ENCODE data around the gene PCDH9.

The PCDH9 gene

GRCh38 chr13:67094078-67094477, 136.1 kb downstream of the PCDH9 start:
- no peak for DNase-seq (ENCODE audit: low read depth, low spot score)
- Histone ChIP-seq H3K27me3 (ENCODE audit: control insufficient read depth, insufficient read depth, low read length) (no peaks in the 10 kb centered on the region), H3K9me3 (ENCODE audit: control insufficient read depth, insufficient read depth, low read length) (no peaks in the 10 kb centered on the region), H3K27ac (ENCODE audit: low read length) (no peak overlapping the region), H3K36me3 (ENCODE audit: control insufficient read depth, insufficient read depth, low read length) (no peaks in the 10 kb centered on the region), H3K4me3 (ENCODE audit: low read length) (no peak overlapping the region), H3K4me1 (ENCODE audit: control insufficient read depth, insufficient read depth, low read length) (no peaks in the 10 kb centered on the region)
- no CpG with 5 or more reads among the region's 1 CpG for WGBS (ENCODE audit: insufficient coverage, insufficient read length)

GRCh38 chr13:67091603-67092002, 138.5 kb downstream of the PCDH9 start:
- Histone ChIP-seq H3K4me1 (ENCODE audit: control insufficient read depth, insufficient read depth, low read length) (no peaks in the 10 kb centered on the region), H3K27ac (ENCODE audit: low read length) (no peak overlapping the region)
- WGBS (ENCODE audit: insufficient coverage, insufficient read length): no CpG with 5 or more reads among the region's 1 CpG

GRCh38 chr13:67090856-67091255, 139.3 kb downstream of the PCDH9 start:
- H3K27ac ChIP-seq (ENCODE audit: low read length): no peak overlapping the region
- H3K9me3 ChIP-seq (ENCODE audit: control insufficient read depth, insufficient read depth, low read length): no peaks in the 10 kb centered on the region
- H3K4me3 ChIP-seq (ENCODE audit: low read length): no peak overlapping the region
- no peaks in the 10 kb centered on the region for H3K27me3 ChIP-seq (ENCODE audit: control insufficient read depth, insufficient read depth, low read length)
- no peaks in the 10 kb centered on the region for H3K4me1 ChIP-seq (ENCODE audit: control insufficient read depth, insufficient read depth, low read length)
- no CpG with 5 or more reads among the region's 2 CpGs for WGBS (ENCODE audit: insufficient coverage, insufficient read length)
- no peak for DNase-seq (ENCODE audit: low read depth, low spot score)
- H3K36me3 ChIP-seq (ENCODE audit: control insufficient read depth, insufficient read depth, low read length): no peaks in the 10 kb centered on the region

More at GRCh38 chr13:67091603-67092002, 138.5 kb downstream of the PCDH9 start:
- Histone ChIP-seq H3K4me3 (ENCODE audit: low read length) (no peak overlapping the region), H3K27me3 (ENCODE audit: control insufficient read depth, insufficient read depth, low read length) (no peaks in the 10 kb centered on the region), H3K9me3 (ENCODE audit: control insufficient read depth, insufficient read depth, low read length) (no peaks in the 10 kb centered on the region), H3K36me3 (ENCODE audit: control insufficient read depth, insufficient read depth, low read length) (no peaks in the 10 kb centered on the region)
- DNase-seq (ENCODE audit: low read depth, low spot score): no peak

- Histone ChIP-seq H3K9me3 (ENCODE audit: control insufficient read depth, insufficient read depth, low read length) (no peaks in the 10 kb centered on the region), H3K4me3 (ENCODE audit: low read length) (no peak overlapping the region), H3K4me1 (ENCODE audit: control insufficient read depth, insufficient read depth, low read length) (no peaks in the 10 kb centered on the region), H3K36me3 (ENCODE audit: control insufficient read depth, insufficient read depth, low read length) (no peaks in the 10 kb centered on the region), H3K27me3 (ENCODE audit: control insufficient read depth, insufficient read depth, low read length) (no peaks in the 10 kb centered on the region), H3K27ac (ENCODE audit: low read length) (no peak overlapping the region)
- no peak for DNase-seq (ENCODE audit: low read depth, low spot score)
- WGBS (ENCODE audit: insufficient coverage, insufficient read length): no CpG with 5 or more reads among the region's 2 CpGs
These were observed 142.6 kb downstream of the PCDH9 start for GRCh38 chr13:67087527-67087926.

DNA sequence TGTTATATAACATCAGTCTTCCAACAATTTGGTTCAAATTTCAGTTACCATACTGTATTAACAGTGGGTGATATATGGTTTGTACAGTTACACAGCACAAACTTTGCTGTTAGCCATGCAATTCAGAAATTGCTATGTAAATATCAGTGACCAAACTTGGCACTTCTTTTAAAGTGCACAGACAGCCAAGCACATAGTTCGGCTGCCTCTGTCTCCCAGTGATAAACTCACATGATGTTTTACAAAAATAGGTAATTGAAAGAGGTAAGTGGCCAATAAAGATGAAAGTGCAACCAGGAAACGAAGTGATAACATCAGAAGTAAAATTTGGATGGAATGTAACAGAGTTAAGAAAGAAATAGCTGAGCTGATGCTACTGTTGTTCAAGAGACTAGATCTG, 143.9 kb downstream of the PCDH9 start:
- DNase-seq (ENCODE audit: low read depth, low spot score): no peak
- no peak overlapping the region for H3K27ac ChIP-seq (ENCODE audit: low read length)
- no peak overlapping the region for H3K4me3 ChIP-seq (ENCODE audit: low read length)
- H3K9me3 ChIP-seq (ENCODE audit: control insufficient read depth, insufficient read depth, low read length): no peaks in the 10 kb centered on the region
- H3K4me1 ChIP-seq (ENCODE audit: control insufficient read depth, insufficient read depth, low read length): no peaks in the 10 kb centered on the region
- no peaks in the 10 kb centered on the region for H3K36me3 ChIP-seq (ENCODE audit: control insufficient read depth, insufficient read depth, low read length)
- no CpG with 5 or more reads among the region's 2 CpGs for WGBS (ENCODE audit: insufficient coverage, insufficient read length)
- no peaks in the 10 kb centered on the region for H3K27me3 ChIP-seq (ENCODE audit: control insufficient read depth, insufficient read depth, low read length)

- H3K36me3 ChIP-seq (ENCODE audit: control insufficient read depth, insufficient read depth, low read length): no peaks in the 10 kb centered on the region
- H3K4me3 ChIP-seq (ENCODE audit: low read length): no peak overlapping the region
- H3K27me3 ChIP-seq (ENCODE audit: control insufficient read depth, insufficient read depth, low read length): no peaks in the 10 kb centered on the region
- no peaks in the 10 kb centered on the region for H3K9me3 ChIP-seq (ENCODE audit: control insufficient read depth, insufficient read depth, low read length)
- no peak for DNase-seq (ENCODE audit: low read depth, low spot score)
- H3K4me1 ChIP-seq (ENCODE audit: control insufficient read depth, insufficient read depth, low read length): no peaks in the 10 kb centered on the region
- no CpG with 5 or more reads among the region's 1 CpG for WGBS (ENCODE audit: insufficient coverage, insufficient read length)
- no peak overlapping the region for H3K27ac ChIP-seq (ENCODE audit: low read length)
These were observed 146.1 kb downstream of the PCDH9 start for GRCh38 chr13:67084066-67084465.

DNA sequence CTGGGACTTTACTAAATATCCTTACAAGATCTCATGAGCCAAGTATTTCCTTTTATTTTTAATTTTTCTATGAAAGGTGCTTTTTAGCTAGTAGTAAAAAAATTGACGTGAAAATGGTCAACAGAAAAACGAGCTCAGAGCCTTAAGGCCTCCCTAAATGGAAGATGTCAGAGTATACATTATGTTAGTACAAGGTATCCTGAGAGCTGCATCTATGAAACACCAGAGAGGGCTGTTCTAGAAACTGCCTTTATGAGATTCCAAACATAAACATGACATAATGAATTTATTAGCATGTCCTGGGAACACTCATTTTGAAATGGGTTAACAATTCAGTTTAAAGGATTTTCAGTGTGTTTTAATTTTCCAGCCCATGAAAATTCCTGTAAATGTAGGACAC, 146.6 kb downstream of the PCDH9 start:
- DNase-seq (ENCODE audit: low read depth, low spot score): no peak
- whole genome bisulfite sequencing (ENCODE audit: insufficient coverage, insufficient read length): no CpG with 5 or more reads among the region's 2 CpGs
- H3K9me3 ChIP-seq (ENCODE audit: control insufficient read depth, insufficient read depth, low read length): no peaks in the 10 kb centered on the region
- H3K27ac ChIP-seq (ENCODE audit: low read length): no peak overlapping the region
- no peaks in the 10 kb centered on the region for H3K36me3 ChIP-seq (ENCODE audit: control insufficient read depth, insufficient read depth, low read length)
- no peaks in the 10 kb centered on the region for H3K4me1 ChIP-seq (ENCODE audit: control insufficient read depth, insufficient read depth, low read length)
- H3K4me3 ChIP-seq (ENCODE audit: low read length): no peak overlapping the region
- H3K27me3 ChIP-seq (ENCODE audit: control insufficient read depth, insufficient read depth, low read length): no peaks in the 10 kb centered on the region

DNA sequence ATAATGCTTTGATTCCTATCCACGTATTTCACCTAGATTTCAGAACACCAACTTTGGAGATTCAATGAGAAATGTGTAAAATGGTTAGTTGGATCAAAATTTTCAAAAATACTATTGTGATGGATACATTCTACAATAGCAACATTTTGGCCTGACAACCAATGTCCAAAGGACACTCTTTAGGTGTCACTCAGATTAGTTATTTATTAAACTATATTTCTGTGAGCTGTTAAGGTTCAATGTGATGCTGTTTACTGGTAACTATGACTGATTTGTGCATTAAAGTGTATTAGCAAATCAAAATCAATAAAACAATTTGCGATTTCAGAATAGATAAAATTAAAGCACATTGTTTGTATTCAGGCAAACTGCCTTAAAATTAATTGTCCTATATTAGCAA, 149.8 kb downstream of the PCDH9 start:
- Histone ChIP-seq H3K4me1 (ENCODE audit: control insufficient read depth, insufficient read depth, low read length) (no peaks in the 10 kb centered on the region), H3K36me3 (ENCODE audit: control insufficient read depth, insufficient read depth, low read length) (no peaks in the 10 kb centered on the region), H3K9me3 (ENCODE audit: control insufficient read depth, insufficient read depth, low read length) (no peaks in the 10 kb centered on the region), H3K4me3 (ENCODE audit: low read length) (no peak overlapping the region), H3K27ac (ENCODE audit: low read length) (no peak overlapping the region), H3K27me3 (ENCODE audit: control insufficient read depth, insufficient read depth, low read length) (no peaks in the 10 kb centered on the region)
- no peak for DNase-seq (ENCODE audit: low read depth, low spot score)
- WGBS (ENCODE audit: insufficient coverage, insufficient read length): no CpG with 5 or more reads among the region's 2 CpGs

GRCh38 chr13:67078062-67078461, 152.1 kb downstream of the PCDH9 start:
- Histone ChIP-seq H3K4me1 (ENCODE audit: control insufficient read depth, insufficient read depth, low read length) (no peaks in the 10 kb centered on the region), H3K27me3 (ENCODE audit: control insufficient read depth, insufficient read depth, low read length) (no peaks in the 10 kb centered on the region), H3K36me3 (ENCODE audit: control insufficient read depth, insufficient read depth, low read length) (no peaks in the 10 kb centered on the region), H3K9me3 (ENCODE audit: control insufficient read depth, insufficient read depth, low read length) (no peaks in the 10 kb centered on the region), H3K4me3 (ENCODE audit: low read length) (no peak overlapping the region), H3K27ac (ENCODE audit: low read length) (no peak overlapping the region)
- WGBS (ENCODE audit: insufficient coverage, insufficient read length): no CpG with 5 or more reads among the region's 5 CpGs
- DNase-seq (ENCODE audit: low read depth, low spot score): no peak

- no peak for DNase-seq (ENCODE audit: low read depth, low spot score)
- Histone ChIP-seq H3K4me1 (ENCODE audit: control insufficient read depth, insufficient read depth, low read length) (no peaks in the 10 kb centered on the region), H3K27me3 (ENCODE audit: control insufficient read depth, insufficient read depth, low read length) (no peaks in the 10 kb centered on the region), H3K4me3 (ENCODE audit: low read length) (no peak overlapping the region), H3K9me3 (ENCODE audit: control insufficient read depth, insufficient read depth, low read length) (no peaks in the 10 kb centered on the region), H3K27ac (ENCODE audit: low read length) (no peak overlapping the region), H3K36me3 (ENCODE audit: control insufficient read depth, insufficient read depth, low read length) (no peaks in the 10 kb centered on the region)
These were observed 153.0 kb downstream of the PCDH9 start for GRCh38 chr13:67077132-67077531.

DNA sequence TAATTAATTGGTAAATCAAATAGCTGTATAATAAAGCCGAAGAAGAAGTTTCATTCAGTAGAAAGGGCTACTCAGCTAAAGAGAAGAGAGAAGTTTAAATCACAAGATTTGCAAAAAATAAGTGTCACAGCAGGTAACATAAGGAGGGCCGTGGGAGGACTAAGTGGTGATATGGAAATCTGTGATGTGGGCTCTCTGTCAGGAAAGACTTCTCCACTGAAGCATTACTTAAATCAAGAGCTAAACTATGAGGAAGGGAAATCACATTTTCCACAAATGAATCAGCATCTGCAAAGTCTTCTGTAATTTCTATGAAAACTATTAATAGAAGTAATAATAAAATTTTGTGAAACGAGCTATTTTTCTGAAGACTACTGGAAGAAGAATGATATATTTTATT, 153.8 kb downstream of the PCDH9 start:
- no peaks in the 10 kb centered on the region for H3K27me3 ChIP-seq (ENCODE audit: control insufficient read depth, insufficient read depth, low read length)
- H3K36me3 ChIP-seq (ENCODE audit: control insufficient read depth, insufficient read depth, low read length): no peaks in the 10 kb centered on the region
- no peak for DNase-seq (ENCODE audit: low read depth, low spot score)
- H3K4me1 ChIP-seq (ENCODE audit: control insufficient read depth, insufficient read depth, low read length): no peaks in the 10 kb centered on the region
- no CpG with 5 or more reads among the region's 3 CpGs for WGBS (ENCODE audit: insufficient coverage, insufficient read length)
- no peak overlapping the region for H3K27ac ChIP-seq (ENCODE audit: low read length)
- no peak overlapping the region for H3K4me3 ChIP-seq (ENCODE audit: low read length)
- H3K9me3 ChIP-seq (ENCODE audit: control insufficient read depth, insufficient read depth, low read length): no peaks in the 10 kb centered on the region

Measured in iPS DF 6.9 (cell line).